Measurements from ENCODE around the gene GNA14.

The GNA14 gene

GRCh38 chr9:77427256-77427927, 220.7 kb downstream of the GNA14 start:
- TF ChIP-seq, protein P1, sequence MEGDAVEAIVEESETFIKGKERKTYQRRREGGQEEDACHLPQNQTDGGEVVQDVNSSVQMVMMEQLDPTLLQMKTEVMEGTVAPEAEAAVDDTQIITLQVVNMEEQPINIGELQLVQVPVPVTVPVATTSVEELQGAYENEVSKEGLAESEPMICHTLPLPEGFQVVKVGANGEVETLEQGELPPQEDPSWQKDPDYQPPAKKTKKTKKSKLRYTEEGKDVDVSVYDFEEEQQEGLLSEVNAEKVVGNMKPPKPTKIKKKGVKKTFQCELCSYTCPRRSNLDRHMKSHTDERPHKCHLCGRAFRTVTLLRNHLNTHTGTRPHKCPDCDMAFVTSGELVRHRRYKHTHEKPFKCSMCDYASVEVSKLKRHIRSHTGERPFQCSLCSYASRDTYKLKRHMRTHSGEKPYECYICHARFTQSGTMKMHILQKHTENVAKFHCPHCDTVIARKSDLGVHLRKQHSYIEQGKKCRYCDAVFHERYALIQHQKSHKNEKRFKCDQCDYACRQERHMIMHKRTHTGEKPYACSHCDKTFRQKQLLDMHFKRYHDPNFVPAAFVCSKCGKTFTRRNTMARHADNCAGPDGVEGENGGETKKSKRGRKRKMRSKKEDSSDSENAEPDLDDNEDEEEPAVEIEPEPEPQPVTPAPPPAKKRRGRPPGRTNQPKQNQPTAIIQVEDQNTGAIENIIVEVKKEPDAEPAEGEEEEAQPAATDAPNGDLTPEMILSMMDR (IDR thresholded peaks at IDR 0.05; ENCODE audit: extremely low read depth, missing control alignments) = no peak
- DNase-seq (ENCODE audit: low spot score) = no peak

DNA sequence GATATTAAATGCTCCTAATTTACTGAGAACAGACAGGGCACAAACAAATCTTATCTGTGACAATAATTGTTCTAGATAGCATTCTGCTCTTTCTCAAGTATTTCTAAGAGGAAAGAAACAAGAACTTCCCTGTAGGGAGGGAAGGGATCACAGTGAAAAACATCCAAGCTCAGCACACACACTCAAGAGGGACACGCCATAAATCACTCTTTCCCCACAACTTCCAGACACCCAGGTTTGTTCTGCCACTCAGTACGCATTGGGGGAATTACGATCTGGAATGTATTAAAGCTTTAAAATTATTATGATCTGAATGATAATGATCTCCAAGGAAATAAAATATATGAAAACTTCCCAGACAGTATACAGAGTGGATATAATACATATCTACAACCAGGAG, 221.4 kb downstream of the GNA14 start:
- TF ChIP-seq, protein P1 (IDR thresholded peaks at IDR 0.05; ENCODE audit: extremely low read depth, missing control alignments) = no peak
- no peak for DNase-seq (ENCODE audit: low spot score)

DNA sequence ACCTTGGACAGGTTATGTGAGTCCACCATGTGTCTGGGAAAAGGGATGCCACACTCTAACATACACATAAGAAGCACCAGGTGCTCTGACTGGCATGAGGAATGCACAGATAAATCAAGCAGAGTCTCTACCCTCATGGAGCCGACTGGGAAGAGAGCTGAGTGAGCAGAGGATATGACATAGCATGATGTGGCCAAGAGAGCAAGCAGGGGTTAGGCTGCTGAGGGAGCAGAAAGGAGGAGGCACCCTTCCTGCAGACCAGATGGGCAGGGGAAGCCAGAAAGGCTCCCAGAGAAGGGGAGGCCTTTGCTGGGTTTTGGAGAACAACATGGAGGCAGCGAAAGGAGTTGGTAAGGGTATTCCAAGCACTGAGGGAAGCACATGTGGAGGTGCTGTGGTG, 223.1 kb downstream of the GNA14 start:
- TF ChIP-seq, protein P1 (IDR thresholded peaks at IDR 0.05; ENCODE audit: extremely low read depth, missing control alignments) = no peak
- DNase-seq (ENCODE audit: low spot score) = no peak

DNA sequence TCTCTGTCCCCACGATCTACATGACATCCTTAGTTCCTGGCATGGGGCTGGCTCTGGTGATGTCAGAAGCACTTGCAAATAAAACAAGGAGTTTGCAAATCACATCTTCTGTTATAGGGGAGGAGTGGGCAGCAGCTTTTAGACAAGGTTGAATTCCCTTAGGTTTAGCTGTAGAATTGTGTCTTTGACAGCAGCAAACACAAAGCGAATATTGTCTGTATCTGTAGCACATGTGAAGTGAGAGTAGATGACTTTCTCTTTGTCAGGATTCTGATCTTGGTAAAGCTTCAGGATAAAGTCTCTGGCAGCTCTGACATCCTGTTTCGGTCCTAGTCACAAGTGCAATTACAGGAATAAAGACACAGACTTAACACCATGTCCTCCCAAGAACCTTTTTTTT, 224.3 kb downstream of the GNA14 start:
- TF ChIP-seq, protein P1 (IDR thresholded peaks at IDR 0.05; ENCODE audit: extremely low read depth, missing control alignments) = no peak
- no peak for DNase-seq (ENCODE audit: low spot score)

- no peak for DNase-seq (ENCODE audit: low spot score)
- TF ChIP-seq, protein P1 (IDR thresholded peaks at IDR 0.05; ENCODE audit: extremely low read depth, missing control alignments) = no peak
These were observed 225.2 kb downstream of the GNA14 start for GRCh38 chr9:77422969-77423368.

GRCh38 chr9:77421506-77422265, 226.4 kb downstream of the GNA14 start:
- no peak for DNase-seq (ENCODE audit: low spot score)
- TF ChIP-seq, protein P1 (IDR thresholded peaks at IDR 0.05; ENCODE audit: extremely low read depth, missing control alignments) = no peak

- no peak for DNase-seq (ENCODE audit: low spot score)
- TF ChIP-seq, protein P1 (IDR thresholded peaks at IDR 0.05; ENCODE audit: extremely low read depth, missing control alignments) = no peak
These were observed 227.5 kb downstream of the GNA14 start for GRCh38 chr9:77420641-77421040.
